ENCODE results near the gene SLC19A1.
"Not testable (repeated sequence)": the region's sequence is repeated elsewhere in the genome, so short reads cannot be mapped to it uniquely, and the experiment has no call there.

DNA sequence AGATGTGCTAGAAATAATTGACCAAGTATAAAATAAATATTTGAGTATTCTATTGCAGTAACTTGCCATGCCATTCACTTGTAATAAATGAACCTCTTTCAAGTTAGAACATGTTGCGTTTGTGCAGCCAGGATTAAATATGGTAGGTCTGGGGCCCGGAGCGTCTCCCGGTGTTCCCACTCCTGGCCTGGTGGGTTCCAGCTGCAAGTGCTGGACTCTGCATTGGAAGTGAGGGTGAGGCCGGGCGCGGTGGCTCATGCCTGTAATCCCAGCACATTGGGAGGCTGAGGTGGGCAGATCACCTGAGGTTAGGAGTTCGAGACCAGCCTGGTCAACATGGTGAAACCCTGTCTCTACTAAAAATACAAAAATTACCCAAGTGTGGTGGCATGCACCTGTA, 19.0 kb upstream of the SLC19A1 start:
- TF ChIP-seq, protein P1, sequence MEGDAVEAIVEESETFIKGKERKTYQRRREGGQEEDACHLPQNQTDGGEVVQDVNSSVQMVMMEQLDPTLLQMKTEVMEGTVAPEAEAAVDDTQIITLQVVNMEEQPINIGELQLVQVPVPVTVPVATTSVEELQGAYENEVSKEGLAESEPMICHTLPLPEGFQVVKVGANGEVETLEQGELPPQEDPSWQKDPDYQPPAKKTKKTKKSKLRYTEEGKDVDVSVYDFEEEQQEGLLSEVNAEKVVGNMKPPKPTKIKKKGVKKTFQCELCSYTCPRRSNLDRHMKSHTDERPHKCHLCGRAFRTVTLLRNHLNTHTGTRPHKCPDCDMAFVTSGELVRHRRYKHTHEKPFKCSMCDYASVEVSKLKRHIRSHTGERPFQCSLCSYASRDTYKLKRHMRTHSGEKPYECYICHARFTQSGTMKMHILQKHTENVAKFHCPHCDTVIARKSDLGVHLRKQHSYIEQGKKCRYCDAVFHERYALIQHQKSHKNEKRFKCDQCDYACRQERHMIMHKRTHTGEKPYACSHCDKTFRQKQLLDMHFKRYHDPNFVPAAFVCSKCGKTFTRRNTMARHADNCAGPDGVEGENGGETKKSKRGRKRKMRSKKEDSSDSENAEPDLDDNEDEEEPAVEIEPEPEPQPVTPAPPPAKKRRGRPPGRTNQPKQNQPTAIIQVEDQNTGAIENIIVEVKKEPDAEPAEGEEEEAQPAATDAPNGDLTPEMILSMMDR (IDR thresholded peaks at IDR 0.05), result not testable (repeated sequence)
- TF ChIP-seq EP300 (IDR thresholded peaks at IDR 0.05), result not testable (repeated sequence)
